Hair follicular keratinocyte (primary cell): ENCODE results near the gene CLASP2. TPM values are rescaled to one million over a fixed set of nuclear protein-coding genes. Genes with fewer than 3 reads are reported as not detected.

ENCODE experiments used
- total RNA-seq: library from RNA; depleted of rRNA; stranded (reverse); fragments of >200 nt; gene quantifications from 2 replicates; pipeline ENCODE4 v1.2.3, GENCODE V29; 2015

CLASP2 gene
- 18.6 and 31.6 TPM in 2 replicates for total RNA-seq

GRCh38 chr3:33717866-33718594 lies at the start of gene CLASP2:
Gene CLASP2, minus strand, starts transcription at chr3:33718254. Its CDS starts 252 bp downstream, at chr3:33718002.

Other genes with a start within 250 kb of the CLASP2 start
- gene PDCD6IP, start 80.4 kb upstream of the CLASP2 start, total RNA-seq = 103 and 110 TPM in 2 replicates